ENCODE data around the gene SLC22A23.

GRCh38 chr6:3260772-3261517 lies 195.9 kb downstream of the SLC22A23 start:
- TF ChIP-seq, protein P1, sequence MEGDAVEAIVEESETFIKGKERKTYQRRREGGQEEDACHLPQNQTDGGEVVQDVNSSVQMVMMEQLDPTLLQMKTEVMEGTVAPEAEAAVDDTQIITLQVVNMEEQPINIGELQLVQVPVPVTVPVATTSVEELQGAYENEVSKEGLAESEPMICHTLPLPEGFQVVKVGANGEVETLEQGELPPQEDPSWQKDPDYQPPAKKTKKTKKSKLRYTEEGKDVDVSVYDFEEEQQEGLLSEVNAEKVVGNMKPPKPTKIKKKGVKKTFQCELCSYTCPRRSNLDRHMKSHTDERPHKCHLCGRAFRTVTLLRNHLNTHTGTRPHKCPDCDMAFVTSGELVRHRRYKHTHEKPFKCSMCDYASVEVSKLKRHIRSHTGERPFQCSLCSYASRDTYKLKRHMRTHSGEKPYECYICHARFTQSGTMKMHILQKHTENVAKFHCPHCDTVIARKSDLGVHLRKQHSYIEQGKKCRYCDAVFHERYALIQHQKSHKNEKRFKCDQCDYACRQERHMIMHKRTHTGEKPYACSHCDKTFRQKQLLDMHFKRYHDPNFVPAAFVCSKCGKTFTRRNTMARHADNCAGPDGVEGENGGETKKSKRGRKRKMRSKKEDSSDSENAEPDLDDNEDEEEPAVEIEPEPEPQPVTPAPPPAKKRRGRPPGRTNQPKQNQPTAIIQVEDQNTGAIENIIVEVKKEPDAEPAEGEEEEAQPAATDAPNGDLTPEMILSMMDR (IDR thresholded peaks at IDR 0.05; ENCODE audit: low read depth, low read length, missing input control) = no peak
- TF ChIP-seq YY1 (IDR thresholded peaks at IDR 0.05) (no peak), GABPA (IDR thresholded peaks at IDR 0.05 in 1 of 2, conservative IDR thresholded peaks at IDR 0.05 in 1 of 2) (no peak), EGR1 (IDR thresholded peaks at IDR 0.05; ENCODE audit: low read depth in 2 of 2) (no peak), REST (IDR thresholded peaks at IDR 0.05) (no peak)
